Cardiac septum (tissue), 1 donor: ENCODE data around the gene DNAAF5. TPM values are rescaled to one million over a fixed set of nuclear protein-coding genes. Genes with fewer than 3 reads are reported as not detected.
"Not testable (repeated sequence)": the region's sequence is repeated elsewhere in the genome, so short reads cannot be mapped to it uniquely, and the experiment has no call there.

Experiments used
- DNase-seq: peaks from one replicate; pipeline ENCODE4 v3.0.0-alpha.2; 2020; ENCODE audit warnings: low spot score
- intact Hi-C: fragments of 100-400 bp; cut with DNase I; formaldehyde crosslinking; loops from one replicate; pipeline ENCODE4 v1.14.0; 2022
- total RNA-seq: library from RNA; stranded (reverse); fragmentation: NEBNext Ultra II Directional; extraction: Animal tissue kit (Norgen Biotek cat#: 25700); gene quantifications from one replicate; pipeline ENCODE4 v1.2.1, GENCODE V29; 2021
- donor health status: DM: no; HTN: no; CAD: no.

Gene DNAAF5
- total RNA-seq, 1 donor from 2014 or later = 22.1 TPM

DNA sequence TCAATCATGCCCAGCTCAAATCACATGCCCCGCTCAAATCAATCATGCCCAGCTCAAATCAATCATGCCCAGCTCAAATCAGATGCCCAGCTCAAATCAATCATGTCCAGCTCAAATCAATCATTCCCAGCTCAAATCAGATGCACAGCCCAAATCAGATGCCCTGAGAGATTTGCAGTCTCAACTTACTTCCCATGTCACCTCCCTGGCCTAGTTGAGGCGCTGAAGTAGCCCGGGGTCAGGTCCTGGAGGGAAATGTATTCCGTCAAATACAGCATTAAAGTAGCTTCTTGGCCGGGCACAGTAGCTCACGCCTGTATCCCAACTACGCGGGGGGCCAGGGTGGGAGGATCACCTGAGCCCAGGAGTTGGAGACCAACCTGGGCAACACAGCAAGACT is 16.3 kb downstream of the DNAAF5 start:
- intact Hi-C loops = no loop called here

DNA sequence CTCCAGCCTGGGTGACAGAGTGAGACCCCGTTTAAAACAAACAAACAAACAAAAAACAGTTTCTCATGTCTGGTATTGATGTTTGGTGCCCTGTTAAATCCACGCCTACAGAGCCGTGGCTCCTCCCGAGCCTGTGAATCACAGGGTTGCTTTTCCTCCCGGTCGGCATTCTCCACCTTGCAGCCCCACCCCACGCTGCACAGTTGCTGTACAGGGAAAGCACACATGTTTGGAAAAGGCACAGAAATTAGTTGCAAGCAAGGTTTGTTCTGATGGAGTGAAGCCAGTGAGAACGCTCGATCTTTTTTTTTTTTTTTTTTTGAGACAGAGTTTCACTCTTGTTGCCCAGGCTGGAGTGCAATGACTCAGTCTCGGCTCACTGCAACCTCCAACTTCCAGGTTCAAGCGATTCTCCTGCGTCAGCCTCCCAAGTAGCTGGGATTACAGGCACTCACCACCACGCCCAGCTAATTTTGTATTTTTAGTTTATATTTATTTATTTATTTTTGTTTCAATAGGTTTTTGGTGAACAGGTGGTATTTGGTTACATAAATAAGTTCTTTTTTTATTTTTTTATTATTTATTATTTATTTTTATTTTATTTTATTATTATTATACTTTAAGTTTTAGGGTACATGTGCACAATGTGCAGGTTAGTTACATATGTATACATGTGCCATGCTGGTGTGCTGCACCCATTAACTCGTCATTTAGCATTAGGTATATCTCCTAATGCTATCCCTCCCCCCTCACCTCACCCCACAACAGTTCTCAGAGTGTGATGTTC is 17.0 kb downstream of the DNAAF5 start:
- intact Hi-C loops, DNase-seq: not testable (repeated sequence)

More for the DNA sequence above, 16.3 kb downstream of the DNAAF5 start:
- peak; percentile 49 for DNase-seq

DNA sequence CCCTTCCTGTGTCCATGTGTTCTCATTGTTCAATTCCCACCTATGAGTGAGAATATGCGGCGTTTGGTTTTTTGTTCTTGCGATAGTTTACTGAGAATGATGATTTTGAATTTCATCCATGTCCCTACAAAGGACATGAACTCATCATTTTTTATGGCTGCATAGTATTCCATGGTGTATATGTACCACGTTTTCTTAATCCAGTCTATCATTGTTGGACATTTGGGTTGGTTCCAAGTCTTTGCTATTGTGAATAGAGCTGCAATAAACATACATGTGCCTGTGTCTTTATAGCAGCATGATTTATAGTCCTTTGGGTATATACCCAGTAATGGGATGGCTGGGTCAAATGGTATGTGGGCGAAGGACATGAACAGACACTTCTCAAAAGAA is 17.6 kb downstream of the DNAAF5 start:
- not testable (repeated sequence) for DNase-seq

DNA sequence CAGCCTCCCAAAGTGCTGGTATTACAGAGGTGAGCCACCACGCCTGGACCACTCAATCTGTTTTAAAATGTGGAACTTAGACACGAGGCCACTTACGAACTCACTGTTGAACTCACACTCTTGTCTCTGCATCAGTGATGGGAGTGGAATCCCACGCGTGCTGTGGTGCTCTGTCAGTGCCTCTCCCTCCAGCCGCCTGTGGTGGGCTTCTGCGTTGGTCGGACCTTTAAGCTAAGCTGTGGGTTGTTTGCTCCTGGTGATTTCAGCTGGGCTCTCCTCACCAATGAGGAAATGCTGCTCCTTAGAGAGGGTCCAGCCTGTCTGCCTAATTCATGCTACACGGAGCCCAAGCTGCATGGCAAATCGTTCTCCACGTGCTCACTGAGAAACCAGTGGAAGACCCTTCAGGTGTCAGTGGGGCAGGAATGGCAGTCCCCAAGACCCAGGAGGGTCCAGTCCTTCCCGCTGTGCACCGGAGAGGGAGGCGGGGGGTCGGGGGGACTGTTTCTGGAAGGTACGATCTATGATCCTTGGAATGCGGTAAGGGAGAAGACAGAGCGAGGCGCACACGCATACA is 18.4 kb downstream of the DNAAF5 start:
- peak; percentile 51 for DNase-seq
- intact Hi-C loops = no loop called here

More for the DNA sequence above, 17.6 kb downstream of the DNAAF5 start:
- intact Hi-C loops = not testable (repeated sequence)

DNA sequence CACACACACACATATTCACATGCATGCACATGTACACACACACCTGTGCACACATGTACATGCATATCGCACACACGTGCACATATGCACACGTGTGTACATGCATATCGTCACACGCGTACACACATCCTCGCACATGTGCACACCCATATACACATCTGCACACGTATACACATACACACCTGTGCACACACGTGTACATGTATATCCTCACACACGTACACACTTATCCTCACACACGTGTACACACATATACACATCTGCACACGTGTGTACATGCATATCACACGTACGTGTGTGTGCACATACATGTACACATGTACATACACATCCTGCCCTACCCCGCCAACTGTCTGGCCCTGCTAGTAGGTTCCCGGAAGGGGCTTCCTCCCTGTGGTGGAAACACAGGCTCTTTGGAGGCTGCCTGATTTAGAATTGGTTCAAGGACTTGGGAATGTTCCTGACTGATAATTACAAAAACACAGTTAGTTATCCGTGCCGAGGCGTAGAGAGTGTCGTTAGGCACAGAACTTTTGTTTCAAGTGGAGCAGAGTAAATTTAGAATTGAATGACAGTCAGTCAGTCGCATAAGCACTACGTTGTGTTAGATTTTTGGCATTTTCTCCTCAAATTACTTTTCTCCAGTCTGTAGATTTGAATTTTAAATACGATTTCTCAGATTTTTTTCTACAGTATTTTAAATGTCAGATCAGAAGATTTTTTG is 19.1 kb downstream of the DNAAF5 start:
- DNase-seq = peak; percentile 72
- intact Hi-C loops = no loop called here

DNA sequence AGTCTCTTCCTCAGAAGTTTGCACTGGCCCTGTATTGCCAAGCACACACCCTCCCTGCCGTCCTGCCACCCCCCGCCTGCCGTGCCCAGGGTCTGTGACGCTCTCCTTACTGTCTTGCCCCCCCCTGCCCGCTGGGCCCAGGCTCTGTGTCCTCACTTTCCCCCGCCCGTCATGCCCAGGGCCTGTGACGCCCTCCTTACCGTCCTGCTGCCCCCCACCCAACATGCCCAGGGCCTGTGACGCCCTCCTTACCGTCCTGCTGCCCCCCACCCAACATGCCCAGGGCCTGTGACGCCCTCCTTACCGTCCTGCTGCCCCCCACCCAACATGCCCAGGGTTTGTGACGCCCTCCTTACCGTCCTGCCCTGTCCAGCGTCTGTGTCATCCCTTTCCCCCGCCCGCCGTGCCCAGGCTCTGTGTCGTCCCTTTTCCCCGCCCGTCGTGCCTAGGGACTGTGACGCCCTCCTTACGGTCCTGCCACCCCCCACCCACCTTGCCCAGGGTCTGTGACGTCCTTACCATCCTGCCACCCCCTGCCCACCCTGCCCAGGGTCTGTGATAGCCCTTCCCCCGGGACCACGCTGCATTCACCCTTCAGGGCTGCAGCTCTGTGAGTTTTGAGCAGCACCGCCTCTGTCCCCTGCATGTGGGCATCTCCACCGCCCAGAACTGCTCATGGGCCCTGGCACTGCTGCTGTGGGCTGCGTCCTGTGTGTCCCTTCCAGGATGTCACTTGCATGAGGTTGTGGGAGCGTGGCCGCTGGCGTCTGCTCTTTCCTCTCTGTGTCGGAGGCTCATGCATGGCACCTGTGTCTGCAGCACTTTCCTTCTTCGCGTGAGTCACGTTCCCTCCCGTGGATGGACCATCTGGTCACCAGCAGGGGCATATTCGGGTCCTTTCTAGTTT is 19.9 kb downstream of the DNAAF5 start:
- intact Hi-C loops = no loop called here
- peak; percentile 69 for DNase-seq

DNA sequence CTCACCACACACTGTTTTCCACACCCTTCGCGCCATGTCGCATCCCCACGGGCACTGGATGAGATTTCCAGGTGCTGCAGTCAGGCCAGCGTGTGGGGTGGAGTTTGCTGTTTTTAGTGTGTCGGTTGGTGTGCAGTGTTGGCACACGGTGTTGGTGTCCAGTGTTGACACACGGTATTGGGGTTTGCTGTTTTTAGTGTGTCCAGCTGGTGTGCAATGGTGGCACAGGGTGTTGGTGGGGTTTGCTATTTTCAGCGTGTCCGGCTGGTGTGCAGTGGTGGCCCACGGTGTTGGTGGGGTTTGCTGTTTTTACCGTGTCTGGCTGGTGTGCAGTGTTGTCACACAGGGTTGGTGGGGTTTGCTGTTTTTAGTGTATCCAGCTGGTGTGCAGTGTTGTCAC is 20.7 kb downstream of the DNAAF5 start:
- intact Hi-C loops = no loop called here
- peak; percentile 60 for DNase-seq

DNA sequence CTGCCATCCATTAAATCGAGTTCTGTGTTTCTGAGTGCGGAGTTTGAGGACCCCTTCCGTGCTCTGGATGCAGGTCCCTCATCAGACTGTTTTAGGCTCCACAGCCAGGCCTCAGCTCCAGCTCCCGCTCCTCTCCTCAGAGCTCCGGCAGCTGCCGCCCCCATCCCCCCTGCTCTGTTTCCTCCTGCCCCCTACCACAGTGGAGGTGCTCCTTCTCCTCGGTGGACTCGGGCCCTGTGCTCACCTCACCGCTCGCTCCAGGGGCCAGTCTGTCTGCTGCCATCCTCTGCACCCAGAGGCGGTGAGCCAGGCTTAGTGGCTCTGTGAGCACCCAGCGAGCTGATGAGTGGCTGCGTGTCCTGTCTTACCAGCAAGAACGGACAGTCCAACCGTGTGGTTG is 21.9 kb downstream of the DNAAF5 start:
- intact Hi-C loops = no loop called here
- DNase-seq = peak; percentile 65

DNA sequence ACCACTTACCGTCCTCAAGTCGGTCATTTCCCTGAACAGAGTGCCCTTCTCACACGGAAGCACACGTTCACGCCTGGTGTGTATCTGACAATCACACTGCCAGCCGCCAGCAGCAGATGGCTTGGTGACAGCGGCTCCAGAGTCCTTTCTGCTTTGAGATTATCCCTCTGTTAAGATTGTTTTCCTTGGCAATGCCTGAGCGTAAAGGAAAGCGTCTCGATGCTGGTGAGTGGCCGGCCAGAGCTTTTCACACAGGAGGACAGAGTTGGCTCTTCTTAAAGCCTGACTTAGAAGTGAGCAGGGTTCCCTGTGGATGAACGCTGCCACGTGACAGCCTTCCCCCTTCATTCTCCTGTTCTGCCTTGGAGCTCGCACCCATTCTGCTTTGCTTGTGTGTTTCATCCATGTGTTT is 22.6 kb downstream of the DNAAF5 start:
- intact Hi-C loops = no loop called here

DNA sequence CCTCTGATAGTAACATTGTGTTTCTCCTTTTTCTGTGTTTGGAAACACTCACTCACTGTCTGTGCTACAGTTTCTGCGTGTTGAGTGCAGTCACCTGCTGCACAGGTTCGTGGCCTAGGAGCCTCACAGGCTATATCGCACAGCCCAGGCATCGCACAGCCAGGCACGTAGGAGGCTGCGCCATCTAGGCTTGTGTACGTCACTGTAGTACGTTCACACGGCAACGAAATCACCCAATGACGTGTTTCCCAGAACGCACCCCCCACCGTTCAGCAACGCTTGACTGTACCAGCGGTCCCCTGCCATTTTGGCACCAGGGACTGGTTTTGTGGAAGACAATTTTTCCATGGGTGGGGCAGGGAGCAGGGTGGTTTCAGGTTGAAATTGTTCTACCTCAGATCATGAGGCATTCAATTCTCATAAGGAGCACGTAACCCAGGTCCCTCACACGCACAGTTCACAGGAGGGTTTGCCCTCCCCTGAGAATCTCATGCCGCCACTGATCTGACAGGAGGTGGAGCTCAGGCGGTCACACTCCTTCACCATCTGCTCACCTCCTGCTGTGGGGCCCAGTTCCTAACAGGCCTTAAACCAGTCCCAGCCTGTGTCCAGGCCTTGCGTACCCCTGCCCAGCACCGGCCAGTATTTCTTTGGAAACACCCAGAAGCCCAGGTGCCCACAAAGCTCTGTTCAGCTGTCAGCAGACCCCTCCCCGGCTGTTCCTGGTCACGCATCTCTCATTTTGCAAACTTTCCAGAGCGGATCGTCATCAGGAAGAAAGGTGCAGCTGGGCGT is 23.8 kb downstream of the DNAAF5 start:
- intact Hi-C loops = no loop called here

More for the DNA sequence above, 22.6 kb downstream of the DNAAF5 start:
- peak; percentile 75 for DNase-seq

DNA sequence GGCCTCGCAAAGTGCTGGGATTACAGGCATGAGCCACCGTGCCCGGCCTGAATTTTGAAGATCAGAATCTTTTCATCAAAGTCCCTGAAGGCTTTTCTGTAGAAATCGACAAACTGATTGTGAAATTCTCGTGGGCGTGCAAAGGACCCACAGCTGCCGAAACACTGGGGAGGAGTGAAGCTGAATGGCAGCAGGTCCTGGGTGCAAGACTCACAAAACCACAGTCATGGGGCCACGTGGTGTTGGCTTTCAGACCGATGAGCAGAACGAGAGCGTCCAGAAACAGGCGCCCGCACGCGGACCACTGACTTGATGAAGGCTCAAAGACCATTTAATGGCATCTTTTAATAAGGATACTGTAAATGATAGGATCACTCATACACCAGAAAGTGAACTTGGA is 25.3 kb downstream of the DNAAF5 start:
- no peak for DNase-seq
- intact Hi-C loops = no loop called here

More for the DNA sequence above, 23.8 kb downstream of the DNAAF5 start:
- peak; percentile 56 for DNase-seq

DNA sequence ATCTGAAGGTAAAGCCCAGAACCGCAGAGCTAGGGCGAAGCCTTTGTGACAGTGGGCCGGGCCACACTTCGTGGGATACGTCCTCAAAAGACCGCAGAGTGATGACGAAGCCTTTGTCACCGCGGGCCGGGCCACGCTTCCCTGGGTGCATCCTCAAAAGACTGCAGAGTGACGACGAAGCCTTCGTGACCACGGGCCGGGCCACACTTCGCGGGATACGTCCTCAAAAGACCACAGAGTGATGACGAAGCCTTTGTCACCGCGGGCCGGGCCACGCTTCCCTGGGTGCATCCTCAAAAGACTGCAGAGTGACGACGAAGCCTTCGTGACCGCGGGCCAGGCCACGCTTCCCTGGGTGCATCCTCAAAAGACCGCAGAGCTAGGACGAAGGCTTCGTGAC is 25.8 kb downstream of the DNAAF5 start:
- intact Hi-C loops = not testable (repeated sequence)
- peak; percentile 36 for DNase-seq

DNA sequence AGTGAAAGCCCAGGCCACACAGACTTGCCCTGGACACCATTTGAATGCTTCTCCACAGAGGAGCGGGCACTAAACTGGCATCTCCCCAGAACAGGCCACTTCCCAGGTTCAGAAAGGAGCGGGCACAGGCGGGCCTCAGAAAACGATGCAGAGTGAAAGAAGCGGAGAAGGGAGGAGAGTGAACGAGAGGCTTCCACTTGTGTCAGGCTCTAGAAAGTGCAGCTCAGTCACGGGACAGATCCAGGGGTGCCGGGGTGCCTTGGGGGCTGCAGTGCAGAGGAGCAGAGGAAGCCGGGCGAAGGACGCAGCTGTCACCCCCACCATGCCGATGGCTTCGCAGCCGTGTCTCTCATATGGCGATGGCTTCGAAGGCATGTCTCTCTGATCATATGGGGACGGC is 26.7 kb downstream of the DNAAF5 start:
- intact Hi-C loops = no loop called here
- peak; percentile 49 for DNase-seq

DNA sequence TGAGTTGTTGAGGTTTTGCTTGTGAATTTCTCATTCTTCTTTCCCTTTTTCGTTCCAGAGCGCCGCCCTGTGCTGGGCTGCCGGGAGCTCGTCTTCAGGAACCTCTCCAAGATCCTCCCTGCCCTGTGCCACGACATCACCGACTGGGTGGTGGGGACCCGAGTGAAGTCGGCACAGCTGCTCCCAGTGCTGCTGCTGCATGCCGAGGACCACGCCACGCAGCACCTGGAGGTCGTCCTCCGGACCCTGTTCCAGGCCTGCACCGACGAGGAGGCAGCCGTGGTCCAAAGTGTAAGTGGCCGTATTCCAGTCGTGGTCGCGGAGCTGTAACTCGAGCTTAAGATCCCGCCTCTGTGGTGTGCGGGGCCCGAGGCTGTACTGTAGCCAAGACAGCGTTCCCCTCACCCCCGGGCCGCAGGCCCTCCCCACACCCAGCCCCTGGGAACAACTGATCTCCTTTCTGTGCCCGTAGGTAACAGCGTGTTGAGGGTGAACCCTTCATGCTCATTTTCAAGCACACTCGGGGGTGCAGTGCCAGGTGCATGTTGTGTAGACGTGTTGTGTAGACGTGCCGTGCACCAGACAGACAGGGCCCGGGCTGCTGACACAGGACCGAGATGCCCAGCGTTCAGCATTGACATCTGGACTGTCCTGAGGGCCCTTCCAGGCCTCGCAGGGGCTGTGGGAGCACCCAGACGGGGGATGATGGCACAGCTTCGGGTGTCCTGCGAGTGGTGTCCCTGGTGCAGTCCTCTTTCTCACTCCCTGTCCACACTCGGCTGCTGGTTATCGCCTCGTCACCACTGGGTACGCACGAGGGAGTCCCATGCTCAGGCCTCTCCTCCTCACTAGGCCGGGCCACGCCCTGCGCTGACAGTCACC is 28.3 kb downstream of the DNAAF5 start:
- intact Hi-C loops = no loop called here
- peak; percentile 73 for DNase-seq

DNA sequence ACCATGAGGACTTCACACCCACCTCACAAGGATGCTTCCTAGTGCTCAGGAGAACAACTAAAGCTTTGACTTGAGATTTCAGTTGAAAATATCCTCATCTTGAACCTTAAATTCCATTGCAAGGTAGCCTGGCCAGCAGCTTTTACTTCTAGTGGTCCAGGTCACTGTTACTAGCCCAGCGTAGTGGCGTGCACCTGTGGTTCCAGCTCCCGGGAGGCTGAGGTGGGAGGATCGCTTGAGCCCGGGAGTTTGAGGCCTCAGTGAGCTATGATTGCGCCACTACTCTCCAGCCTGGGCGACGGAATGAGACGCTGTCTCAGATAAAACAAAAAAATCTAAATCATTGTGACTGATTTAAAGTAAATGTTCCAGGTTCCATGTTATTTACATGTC is 28.9 kb downstream of the DNAAF5 start:
- DNase-seq = no peak
- intact Hi-C loops = no loop called here

DNA sequence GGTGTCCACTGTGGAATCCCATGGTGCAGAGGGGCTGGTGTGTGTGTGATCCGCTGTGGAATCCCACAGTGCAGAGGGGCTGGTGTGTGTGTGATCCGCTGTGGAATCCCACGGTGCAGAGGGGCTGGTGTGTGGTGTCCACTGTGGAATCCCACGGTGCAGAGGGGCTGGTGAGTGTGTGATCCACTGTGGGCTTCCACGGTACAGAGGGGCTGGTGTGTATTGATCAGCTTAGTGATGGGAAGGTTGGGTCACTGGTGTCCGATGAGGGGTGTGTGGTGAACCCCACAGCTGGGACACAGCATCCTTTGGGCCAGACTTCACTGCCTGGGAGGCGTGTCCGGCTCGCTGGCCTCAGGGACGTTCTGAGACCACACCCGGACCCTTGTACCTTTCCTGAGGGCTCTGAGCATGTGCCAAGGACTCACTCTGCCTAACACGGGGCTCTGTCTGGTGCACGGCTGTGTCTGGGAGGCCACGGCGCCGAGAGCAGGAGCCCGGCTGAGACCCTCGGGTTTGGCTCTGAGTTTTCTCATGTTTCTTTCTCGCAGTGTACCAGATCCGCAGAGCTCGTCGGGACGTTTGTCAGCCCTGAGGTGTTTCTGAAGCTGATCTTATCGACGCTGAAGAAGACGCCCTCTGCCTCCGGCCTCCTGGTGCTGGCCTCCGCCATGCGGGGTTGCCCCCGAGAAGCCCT is 29.9 kb downstream of the DNAAF5 start:
- DNase-seq = no peak
- intact Hi-C loops = no loop called here

DNA sequence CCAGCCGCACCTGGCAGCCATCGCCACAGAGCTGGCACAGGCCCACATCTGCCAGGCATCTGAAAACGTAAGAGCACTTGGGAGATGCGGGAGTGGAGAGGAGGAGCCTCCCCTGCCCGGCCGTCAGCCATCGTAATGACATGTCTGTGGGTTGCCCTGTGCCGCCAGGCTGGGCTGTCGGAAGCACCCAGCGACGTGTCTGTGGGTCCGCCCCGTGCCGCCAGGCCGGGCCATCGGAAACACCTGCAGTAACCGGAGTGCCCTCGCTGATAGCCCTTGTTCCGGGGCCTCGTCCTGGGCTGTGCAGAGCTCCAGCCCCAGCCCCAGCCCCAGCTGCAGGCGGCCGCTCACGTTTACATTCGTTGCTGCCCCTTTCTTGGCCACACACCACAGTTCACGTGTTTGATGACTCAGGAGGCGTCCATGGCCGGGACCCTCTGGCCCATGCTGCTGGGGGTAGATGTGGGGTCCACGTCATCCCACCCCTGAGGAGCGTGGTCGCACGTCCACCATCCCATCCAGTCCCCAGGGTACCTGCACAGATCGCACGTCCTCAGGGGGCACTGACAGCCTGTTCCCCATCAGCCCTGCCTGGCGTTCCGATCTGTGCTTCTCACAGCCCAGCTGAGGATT is 30.5 kb downstream of the DNAAF5 start:
- DNase-seq = no peak
- intact Hi-C loops = no loop called here
